ENCODE measurements around the gene B3GAT2.

Gene B3GAT2

GRCh38 chr6:70956451-70957283 lies at the start of gene B3GAT2:
B3GAT2 (minus strand) TSS chr6:70957060; CDS start chr6:70956429, 631 bp downstream.
- H3K4me3 ChIP-seq (ENCODE audit: low read length), result peak within 1 kb of the TSS; percentile 41
- no peak for TF ChIP-seq CTCF (conservative IDR thresholded peaks at IDR 0.05; ENCODE audit: low read depth, low read length)
- DNase-seq (ENCODE audit: low read depth), result no peak

- DNase-seq (ENCODE audit: low read depth), result no peak
- H3K4me3 ChIP-seq (ENCODE audit: low read length), result no peak overlapping the region
- no peak for TF ChIP-seq CTCF (conservative IDR thresholded peaks at IDR 0.05; ENCODE audit: low read depth, low read length)
These were observed 41.3 kb upstream of the B3GAT2 start for GRCh38 chr6:70998148-70998547.

- H3K4me3 ChIP-seq (ENCODE audit: low read length), result no peak overlapping the region
- DNase-seq (ENCODE audit: low read depth), result no peak
- TF ChIP-seq CTCF (conservative IDR thresholded peaks at IDR 0.05; ENCODE audit: low read depth, low read length), result no peak
These were observed 40.5 kb upstream of the B3GAT2 start for GRCh38 chr6:70997379-70997778.

- no peak overlapping the region for H3K4me3 ChIP-seq (ENCODE audit: low read length)
- TF ChIP-seq CTCF (conservative IDR thresholded peaks at IDR 0.05; ENCODE audit: low read depth, low read length), result no peak
- DNase-seq (ENCODE audit: low read depth), result no peak
These were observed 39.2 kb upstream of the B3GAT2 start for GRCh38 chr6:70996106-70996505.

- no peak for DNase-seq (ENCODE audit: low read depth)
- no peak overlapping the region for H3K4me3 ChIP-seq (ENCODE audit: low read length)
- TF ChIP-seq CTCF (conservative IDR thresholded peaks at IDR 0.05; ENCODE audit: low read depth, low read length), result no peak
These were observed 38.6 kb upstream of the B3GAT2 start for GRCh38 chr6:70995411-70995810.

- no peak overlapping the region for H3K4me3 ChIP-seq (ENCODE audit: low read length)
- no peak for DNase-seq (ENCODE audit: low read depth)
- TF ChIP-seq CTCF (conservative IDR thresholded peaks at IDR 0.05; ENCODE audit: low read depth, low read length), result no peak
These were observed 34.4 kb upstream of the B3GAT2 start for GRCh38 chr6:70991253-70991652.

- DNase-seq (ENCODE audit: low read depth), result no peak
- no peak for TF ChIP-seq CTCF (conservative IDR thresholded peaks at IDR 0.05; ENCODE audit: low read depth, low read length)
- H3K4me3 ChIP-seq (ENCODE audit: low read length), result no peak overlapping the region
These were observed 28.3 kb upstream of the B3GAT2 start for GRCh38 chr6:70985156-70985555.
